Measurements from ENCODE around the gene TMEM200C.
"Not testable (repeated sequence)": the region's sequence is repeated elsewhere in the genome, so short reads cannot be mapped to it uniquely, and the experiment has no call there.

TMEM200C gene

DNA sequence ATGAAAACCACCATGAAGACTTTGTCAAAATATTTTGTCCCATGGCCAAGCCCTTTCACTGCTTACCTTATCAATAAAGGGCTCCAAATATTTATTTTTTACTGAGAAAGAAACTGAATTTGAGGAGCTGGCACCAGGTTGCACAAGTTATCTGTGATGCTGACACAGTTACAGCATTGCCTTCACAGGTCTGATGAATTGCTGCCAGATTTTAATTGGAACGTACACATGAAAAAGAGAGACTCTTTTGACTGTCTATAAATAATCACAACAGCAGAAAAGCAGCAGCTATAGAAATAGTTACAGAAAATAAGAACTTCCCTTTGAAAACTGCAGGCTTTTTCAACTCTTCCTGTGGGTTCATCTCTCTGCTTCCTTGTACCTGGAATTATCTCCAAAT lies 23.9 kb downstream of the TMEM200C start:
- no peak for TF ChIP-seq ZNF384 (IDR thresholded peaks at IDR 0.05)
- DNase-seq (ENCODE audit: extremely low spot score): no peak
- ChIA-PET CTCF (no interaction called here), POLR2A (no interaction called here)

DNA sequence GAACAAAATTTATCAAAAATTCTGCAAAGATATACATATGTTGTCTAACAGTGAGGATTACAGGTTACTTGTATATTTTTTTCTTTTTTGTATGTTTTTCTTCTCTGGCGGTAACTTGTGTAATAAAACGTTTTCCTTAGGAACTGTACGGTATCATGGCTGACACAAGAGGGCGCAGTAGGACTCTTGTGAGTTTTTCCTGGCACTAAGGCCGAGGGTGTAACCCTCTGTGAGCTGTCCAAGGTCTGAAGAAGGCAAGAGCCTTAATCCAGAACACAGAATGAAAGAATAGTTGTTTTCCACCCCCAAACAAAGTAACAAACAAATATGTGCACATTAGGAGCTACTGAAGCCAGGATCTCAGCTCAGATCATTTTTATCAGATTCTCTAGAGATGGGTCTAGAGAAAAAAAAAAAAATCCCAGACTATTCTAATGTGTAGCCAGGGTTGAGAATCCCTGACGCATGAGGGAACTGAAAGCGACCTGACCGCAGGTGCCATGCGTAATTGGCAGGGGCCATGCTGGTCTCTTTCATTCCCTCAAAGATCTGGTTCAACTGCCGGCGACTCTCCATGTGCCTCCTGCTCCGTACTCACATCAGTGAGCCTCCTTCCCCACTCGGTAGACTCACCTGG lies 27.0 kb downstream of the TMEM200C start:
- ChIA-PET POLR2A (no interaction called here), CTCF (interaction anchor here (0.6 to 1.3 kb wide), 5 partner anchors 14 to 680 kb away, joined by 3 to 4 read pairs (median 3); no protein-coding TSS in a partner anchor)
- DNase-seq (ENCODE audit: extremely low spot score): peak; percentile 59
- TF ChIP-seq TARDBP (IDR thresholded peaks at IDR 0.05): no peak
- no peak for TF ChIP-seq ELF4 (IDR thresholded peaks at IDR 0.05)
- no peak for TF ChIP-seq CTBP1 (IDR thresholded peaks at IDR 0.05; ENCODE audit: borderline replicate concordance)
- TF ChIP-seq NFRKB (IDR thresholded peaks at IDR 0.05): no peak
- no peak for TF ChIP-seq FOXK2 (IDR thresholded peaks at IDR 0.05)
- no peak for TF ChIP-seq BHLHE40 (IDR thresholded peaks at IDR 0.05; ENCODE audit: borderline replicate concordance)
- TF ChIP-seq SP1 (IDR thresholded peaks at IDR 0.05): no peak
- no peak for TF ChIP-seq ARNT (IDR thresholded peaks at IDR 0.05)
- TF ChIP-seq SUZ12 (IDR thresholded peaks at IDR 0.05): no peak
- TF ChIP-seq LEF1 (IDR thresholded peaks at IDR 0.05; ENCODE audit: borderline replicate concordance): no peak
- no peak for TF ChIP-seq ZNF384 (IDR thresholded peaks at IDR 0.05)
- TF ChIP-seq HDGF (IDR thresholded peaks at IDR 0.05; ENCODE audit: borderline replicate concordance): no peak
- no peak for TF ChIP-seq FOXM1 (IDR thresholded peaks at IDR 0.05; ENCODE audit: borderline replicate concordance)
- TF ChIP-seq, protein P1, sequence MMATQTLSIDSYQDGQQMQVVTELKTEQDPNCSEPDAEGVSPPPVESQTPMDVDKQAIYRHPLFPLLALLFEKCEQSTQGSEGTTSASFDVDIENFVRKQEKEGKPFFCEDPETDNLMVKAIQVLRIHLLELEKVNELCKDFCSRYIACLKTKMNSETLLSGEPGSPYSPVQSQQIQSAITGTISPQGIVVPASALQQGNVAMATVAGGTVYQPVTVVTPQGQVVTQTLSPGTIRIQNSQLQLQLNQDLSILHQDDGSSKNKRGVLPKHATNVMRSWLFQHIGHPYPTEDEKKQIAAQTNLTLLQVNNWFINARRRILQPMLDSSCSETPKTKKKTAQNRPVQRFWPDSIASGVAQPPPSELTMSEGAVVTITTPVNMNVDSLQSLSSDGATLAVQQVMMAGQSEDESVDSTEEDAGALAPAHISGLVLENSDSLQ (IDR thresholded peaks at IDR 0.05): no peak

DNA sequence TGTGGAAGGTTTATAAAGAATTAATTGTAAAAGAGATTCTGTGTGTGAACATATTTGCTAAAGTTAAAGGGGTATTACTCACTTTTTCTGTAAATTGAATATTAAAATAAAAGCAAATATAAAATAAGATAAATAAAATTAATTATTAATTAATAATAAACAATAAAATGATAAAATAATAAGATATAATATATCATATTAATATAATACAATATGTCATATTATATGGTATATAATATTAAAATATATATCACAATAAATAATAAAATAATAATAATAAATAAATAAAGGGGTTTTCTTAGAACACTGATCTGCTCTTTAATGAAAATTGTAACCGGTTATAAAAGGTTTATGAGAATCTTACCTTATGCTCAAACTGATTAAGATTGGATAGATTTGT lies 29.8 kb downstream of the TMEM200C start:
- POLR2A ChIA-PET: no interaction called here
- CTCF ChIA-PET: no interaction called here
- DNase-seq (ENCODE audit: extremely low spot score): no peak
- TF ChIP-seq HDGF (IDR thresholded peaks at IDR 0.05; ENCODE audit: borderline replicate concordance) (no peak), TARDBP (IDR thresholded peaks at IDR 0.05) (no peak), FOXK2 (IDR thresholded peaks at IDR 0.05) (no peak), FOXA1 (IDR thresholded peaks at IDR 0.05) (no peak), LEF1 (IDR thresholded peaks at IDR 0.05; ENCODE audit: borderline replicate concordance) (no peak), ZNF384 (IDR thresholded peaks at IDR 0.05) (no peak), CTBP1 (IDR thresholded peaks at IDR 0.05; ENCODE audit: borderline replicate concordance) (no peak), ARNT (IDR thresholded peaks at IDR 0.05) (no peak), SUZ12 (IDR thresholded peaks at IDR 0.05) (no peak), SP1 (IDR thresholded peaks at IDR 0.05) (no peak), ELF4 (IDR thresholded peaks at IDR 0.05) (no peak), FOXM1 (IDR thresholded peaks at IDR 0.05; ENCODE audit: borderline replicate concordance) (no peak), BHLHE40 (IDR thresholded peaks at IDR 0.05; ENCODE audit: borderline replicate concordance) (no peak), NFRKB (IDR thresholded peaks at IDR 0.05) (no peak), L3MBTL2 (conservative IDR thresholded peaks at IDR 0.05) (no peak)
- TF ChIP-seq, protein P1 (IDR thresholded peaks at IDR 0.05): no peak

DNA sequence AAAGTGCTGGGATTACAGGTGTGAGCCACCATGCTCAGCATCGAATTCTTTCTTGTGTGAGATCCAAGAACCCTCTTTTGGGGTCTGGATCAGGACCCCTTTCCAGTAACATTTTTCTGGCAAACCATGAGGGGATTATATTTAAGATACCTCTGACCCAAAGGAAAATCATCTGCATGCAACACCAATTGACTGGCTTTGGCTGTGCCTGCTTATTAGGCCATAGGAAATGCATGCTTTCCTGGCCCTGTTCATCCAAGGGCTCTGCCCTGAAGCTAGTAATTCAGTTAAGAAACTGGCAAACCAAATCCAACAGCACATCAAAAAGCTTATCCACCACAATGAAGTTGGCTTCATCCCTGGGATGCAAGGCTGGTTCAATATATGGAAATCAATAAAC lies 33.2 kb downstream of the TMEM200C start:
- CTCF ChIA-PET; DNase-seq (ENCODE audit: extremely low spot score); POLR2A ChIA-PET: not testable (repeated sequence)

DNA sequence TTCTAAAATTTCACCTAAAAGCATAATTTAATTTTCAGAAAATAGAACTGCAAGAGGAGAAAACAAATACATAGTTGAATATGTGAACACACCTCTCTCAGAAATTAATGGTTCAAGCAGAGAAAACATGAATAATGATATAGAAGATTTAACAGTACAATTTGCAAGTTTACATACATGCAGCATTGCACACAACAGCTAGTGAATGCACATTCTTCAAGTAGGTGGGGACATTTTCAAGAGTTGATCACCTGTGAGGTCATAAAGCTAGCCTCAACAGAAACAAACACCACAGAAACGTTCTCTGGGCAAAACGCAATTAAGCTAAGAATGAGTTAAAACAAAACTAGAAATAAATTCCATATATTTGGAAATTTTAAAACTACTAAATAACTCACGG lies 38.1 kb downstream of the TMEM200C start:
- CTCF ChIA-PET: no interaction called here
- no peak for DNase-seq (ENCODE audit: extremely low spot score)
- POLR2A ChIA-PET: no interaction called here
- TF ChIP-seq TARDBP (IDR thresholded peaks at IDR 0.05) (no peak), BHLHE40 (IDR thresholded peaks at IDR 0.05; ENCODE audit: borderline replicate concordance) (no peak), SUZ12 (IDR thresholded peaks at IDR 0.05) (no peak), NFRKB (IDR thresholded peaks at IDR 0.05) (no peak), FOXM1 (IDR thresholded peaks at IDR 0.05; ENCODE audit: borderline replicate concordance) (no peak), ELF4 (IDR thresholded peaks at IDR 0.05) (no peak), FOXK2 (IDR thresholded peaks at IDR 0.05) (no peak), ZNF384 (IDR thresholded peaks at IDR 0.05) (no peak), HDGF (IDR thresholded peaks at IDR 0.05; ENCODE audit: borderline replicate concordance) (no peak), LEF1 (IDR thresholded peaks at IDR 0.05; ENCODE audit: borderline replicate concordance) (no peak), CTBP1 (IDR thresholded peaks at IDR 0.05; ENCODE audit: borderline replicate concordance) (no peak), L3MBTL2 (conservative IDR thresholded peaks at IDR 0.05) (no peak), ARNT (IDR thresholded peaks at IDR 0.05) (no peak), SP1 (IDR thresholded peaks at IDR 0.05) (no peak), FOXA1 (IDR thresholded peaks at IDR 0.05) (no peak)
- TF ChIP-seq, protein P1 (IDR thresholded peaks at IDR 0.05): no peak

DNA sequence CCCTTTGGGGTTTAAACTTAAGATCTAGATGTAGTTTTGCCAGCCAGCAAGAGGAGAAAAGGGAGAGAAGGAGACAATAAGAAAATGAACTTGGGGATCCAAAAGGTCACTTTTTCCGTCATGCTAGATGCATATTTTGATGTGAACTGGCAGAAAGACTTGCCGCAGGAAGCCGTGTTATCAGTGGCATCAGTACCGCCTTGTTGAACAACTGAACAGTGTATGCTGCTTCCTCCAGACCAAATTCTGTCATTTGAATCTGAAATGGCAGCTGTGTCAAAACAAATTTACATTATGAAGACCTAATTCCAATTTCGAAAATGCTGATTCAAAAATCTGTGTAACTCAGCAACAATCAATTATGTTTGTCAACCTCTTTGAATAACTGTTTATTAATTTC lies 42.1 kb downstream of the TMEM200C start:
- POLR2A ChIA-PET: no interaction called here
- no peak for DNase-seq (ENCODE audit: extremely low spot score)
- CTCF ChIA-PET: no interaction called here
- TF ChIP-seq L3MBTL2 (conservative IDR thresholded peaks at IDR 0.05) (no peak), ARNT (IDR thresholded peaks at IDR 0.05) (no peak), FOXA1 (IDR thresholded peaks at IDR 0.05) (no peak), ZNF384 (IDR thresholded peaks at IDR 0.05) (no peak), FOXK2 (IDR thresholded peaks at IDR 0.05) (no peak), SUZ12 (IDR thresholded peaks at IDR 0.05) (no peak), CTBP1 (IDR thresholded peaks at IDR 0.05; ENCODE audit: borderline replicate concordance) (no peak), TARDBP (IDR thresholded peaks at IDR 0.05) (no peak), FOXM1 (IDR thresholded peaks at IDR 0.05; ENCODE audit: borderline replicate concordance) (no peak), ELF4 (IDR thresholded peaks at IDR 0.05) (no peak), HDGF (IDR thresholded peaks at IDR 0.05; ENCODE audit: borderline replicate concordance) (no peak), NFRKB (IDR thresholded peaks at IDR 0.05) (no peak), SP1 (IDR thresholded peaks at IDR 0.05) (no peak), BHLHE40 (IDR thresholded peaks at IDR 0.05; ENCODE audit: borderline replicate concordance) (no peak), LEF1 (IDR thresholded peaks at IDR 0.05; ENCODE audit: borderline replicate concordance) (no peak)
- TF ChIP-seq, protein P1 (IDR thresholded peaks at IDR 0.05): no peak
